Measurements from ENCODE around the gene PROKR2. TPM values are rescaled to one million over a fixed set of nuclear protein-coding genes. Genes with fewer than 3 reads are reported as not detected.

PROKR2 gene
- not detected in 2 replicates for total RNA-seq (2021)
- Bru-seq, nascent RNA = not detected
- BruChase-seq, experiment 1, labeled RNA remaining after a 2-hour chase = not detected
- not detected for BruChase-seq, experiment 2, labeled RNA remaining after a 6-hour chase
- long read RNA-seq = 0 reads

DNA sequence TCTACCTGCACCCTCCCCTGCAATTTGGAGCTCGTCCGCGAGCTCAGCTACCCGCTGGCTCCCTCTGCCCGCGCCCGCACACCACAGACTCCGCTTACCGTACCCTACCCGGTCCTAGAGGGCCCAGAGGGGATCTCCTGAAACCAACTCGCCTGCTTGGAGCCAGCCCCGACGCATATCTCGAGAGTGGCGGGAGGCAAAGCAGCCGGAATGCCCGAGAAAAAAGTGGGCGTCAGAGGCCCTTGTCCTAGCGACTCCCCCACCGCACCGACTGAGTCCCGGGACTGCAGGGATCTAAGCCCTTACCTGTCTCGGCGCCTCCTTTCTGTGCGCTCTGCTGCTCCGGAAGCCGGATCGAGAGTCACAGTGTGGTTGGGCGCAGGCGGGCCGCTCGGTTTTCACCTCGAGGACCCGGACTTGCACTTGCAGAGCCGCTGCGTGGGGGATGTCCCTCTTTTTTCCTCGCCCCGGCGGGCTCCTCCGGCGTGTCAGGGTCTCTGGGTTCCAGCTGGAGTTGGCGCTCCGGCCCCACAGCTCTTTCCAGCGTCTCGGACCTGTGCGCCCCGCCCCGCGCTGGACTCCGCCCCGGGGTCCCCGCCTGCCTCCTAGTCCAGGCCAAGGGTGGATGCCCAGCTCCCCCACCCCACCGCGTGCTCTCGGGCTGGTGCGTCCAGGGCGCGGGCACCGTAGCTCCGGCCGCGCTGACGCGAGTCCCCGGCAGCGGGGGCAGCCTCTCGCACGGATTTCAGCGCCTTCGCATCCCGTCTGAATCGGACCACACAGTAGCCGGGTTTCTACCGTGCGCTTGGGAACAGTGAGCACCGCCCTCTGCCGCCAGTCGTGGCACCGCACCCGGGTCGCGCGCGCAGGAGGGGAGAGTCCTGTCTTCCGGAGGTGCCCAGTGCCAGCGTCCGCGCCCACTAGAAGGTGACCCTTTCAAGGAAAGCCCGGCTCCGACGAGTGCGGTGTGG, at the start of gene PROKR2:
TSS of gene PROKR2 (minus strand) at position 767 of the 971 bp plus-strand sequence. CDS start 2,585 bp downstream, outside the sequence.
- Histone ChIP-seq H3K27me3 (ENCODE audit: insufficient read depth, low read depth) (peaks cover 71% of the 10 kb centered on the region), H3K79me2 (ENCODE audit: low read depth) (no peaks in the 10 kb centered on the region), H3K9me3 (ENCODE audit: insufficient read depth, low read depth) (no peaks in the 10 kb centered on the region), H3K9me2 (ENCODE audit: insufficient read depth) (no peaks in the 10 kb centered on the region), H4K20me1 (ENCODE audit: insufficient read depth) (no peaks in the 10 kb centered on the region), H3K4me2 (no peak within 1 kb of the TSS), H3K4me3 (no peak within 1 kb of the TSS), H3K27ac (no peak within 1 kb of the TSS), H3F3A (ENCODE audit: insufficient read depth, low read depth) (no peaks in the 10 kb centered on the region), H2AFZ (no peak within 1 kb of the TSS), H3K4me1 (replicated peaks; ENCODE audit: insufficient read depth) (no peaks in the 10 kb centered on the region), H3K36me3 (ENCODE audit: low read depth) (no peaks in the 10 kb centered on the region)
- ChIA-PET POLR2A (ENCODE audit: unreplicated experiment) (no interaction called here), CTCF (no interaction called here)
- BruUV-seq (replicated peaks) = no TSS peak
- TF ChIP-seq EZH2 (IDR thresholded peaks at IDR 0.05; ENCODE audit: low read depth) = no peak
- TF ChIP-seq, protein P1, sequence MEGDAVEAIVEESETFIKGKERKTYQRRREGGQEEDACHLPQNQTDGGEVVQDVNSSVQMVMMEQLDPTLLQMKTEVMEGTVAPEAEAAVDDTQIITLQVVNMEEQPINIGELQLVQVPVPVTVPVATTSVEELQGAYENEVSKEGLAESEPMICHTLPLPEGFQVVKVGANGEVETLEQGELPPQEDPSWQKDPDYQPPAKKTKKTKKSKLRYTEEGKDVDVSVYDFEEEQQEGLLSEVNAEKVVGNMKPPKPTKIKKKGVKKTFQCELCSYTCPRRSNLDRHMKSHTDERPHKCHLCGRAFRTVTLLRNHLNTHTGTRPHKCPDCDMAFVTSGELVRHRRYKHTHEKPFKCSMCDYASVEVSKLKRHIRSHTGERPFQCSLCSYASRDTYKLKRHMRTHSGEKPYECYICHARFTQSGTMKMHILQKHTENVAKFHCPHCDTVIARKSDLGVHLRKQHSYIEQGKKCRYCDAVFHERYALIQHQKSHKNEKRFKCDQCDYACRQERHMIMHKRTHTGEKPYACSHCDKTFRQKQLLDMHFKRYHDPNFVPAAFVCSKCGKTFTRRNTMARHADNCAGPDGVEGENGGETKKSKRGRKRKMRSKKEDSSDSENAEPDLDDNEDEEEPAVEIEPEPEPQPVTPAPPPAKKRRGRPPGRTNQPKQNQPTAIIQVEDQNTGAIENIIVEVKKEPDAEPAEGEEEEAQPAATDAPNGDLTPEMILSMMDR (conservative IDR thresholded peaks at IDR 0.05) = no peak
- no peak for DNase-seq
- intact Hi-C loops (cut with micrococcal nuclease; ENCODE audit: unreplicated experiment) = no loop called here

DNA sequence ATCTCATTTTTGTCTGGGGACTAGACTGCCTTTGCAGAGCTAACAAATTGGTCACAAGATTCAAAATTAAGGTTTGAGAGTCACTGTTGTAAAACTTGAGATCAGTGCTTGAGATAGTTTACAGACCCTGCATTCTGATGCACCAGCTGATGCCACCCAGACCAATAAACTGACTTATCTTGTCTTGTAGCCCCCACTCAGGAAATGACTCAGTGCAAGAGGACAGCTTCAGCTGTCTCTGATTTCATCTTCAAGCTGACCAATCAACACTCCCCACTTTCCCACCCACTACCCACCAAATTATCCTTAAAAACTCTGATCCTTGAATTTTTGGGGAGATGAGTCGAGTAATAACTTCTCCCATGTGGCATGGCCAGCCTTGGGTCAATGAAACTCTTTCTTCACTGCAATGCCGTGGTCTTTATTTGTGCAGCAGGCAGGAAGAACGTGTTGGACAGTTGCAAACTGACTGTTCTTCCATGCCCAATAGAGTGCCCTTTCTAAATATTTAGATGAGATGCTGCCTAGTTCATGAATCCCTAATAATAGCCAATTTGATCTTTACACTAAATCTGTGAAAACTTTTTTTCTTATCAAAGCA, 48.3 kb upstream of the PROKR2 start:
- H3K27ac ChIP-seq = no peak overlapping the region

More for the DNA sequence above, 48.3 kb upstream of the PROKR2 start:
- intact Hi-C loops (cut with micrococcal nuclease; ENCODE audit: unreplicated experiment) = no loop called here
- CTCF ChIA-PET = no interaction called here
- H3K27me3 ChIP-seq (ENCODE audit: insufficient read depth, low read depth) = peaks cover 23% of the 10 kb centered on the region
- DNase-seq = no peak
- TF ChIP-seq, protein P1 (conservative IDR thresholded peaks at IDR 0.05) = no peak
- no peak for TF ChIP-seq EZH2 (IDR thresholded peaks at IDR 0.05; ENCODE audit: low read depth)
- H3K4me1 ChIP-seq (replicated peaks; ENCODE audit: insufficient read depth) = 0 out of 2 replicates have a peak, but pooled peaks cover 13% of the 10 kb centered on the region
- H3K9me3 ChIP-seq (ENCODE audit: insufficient read depth, low read depth) = no peaks in the 10 kb centered on the region; the same call in 1 of the 2 replicates
- no peaks in the 10 kb centered on the region for H3F3A ChIP-seq (ENCODE audit: insufficient read depth, low read depth)
- H2AFZ ChIP-seq = no peak overlapping the region
- H4K20me1 ChIP-seq (ENCODE audit: insufficient read depth) = no peaks in the 10 kb centered on the region
- H3K4me2 ChIP-seq = peak overlapping the region; percentile 57; the same call in 1 of the 2 replicates
- no peaks in the 10 kb centered on the region for H3K79me2 ChIP-seq (ENCODE audit: low read depth)
- no peaks in the 10 kb centered on the region for H3K9me2 ChIP-seq (ENCODE audit: insufficient read depth)
- H3K36me3 ChIP-seq (ENCODE audit: low read depth) = no peaks in the 10 kb centered on the region
- POLR2A ChIA-PET (ENCODE audit: unreplicated experiment) = no interaction called here
- no TSS peak for BruUV-seq (replicated peaks)
- no peak overlapping the region for H3K4me3 ChIP-seq

Data from PC-9 (cell line).